ENCODE data around the gene UBE3C.

The UBE3C gene

DNA sequence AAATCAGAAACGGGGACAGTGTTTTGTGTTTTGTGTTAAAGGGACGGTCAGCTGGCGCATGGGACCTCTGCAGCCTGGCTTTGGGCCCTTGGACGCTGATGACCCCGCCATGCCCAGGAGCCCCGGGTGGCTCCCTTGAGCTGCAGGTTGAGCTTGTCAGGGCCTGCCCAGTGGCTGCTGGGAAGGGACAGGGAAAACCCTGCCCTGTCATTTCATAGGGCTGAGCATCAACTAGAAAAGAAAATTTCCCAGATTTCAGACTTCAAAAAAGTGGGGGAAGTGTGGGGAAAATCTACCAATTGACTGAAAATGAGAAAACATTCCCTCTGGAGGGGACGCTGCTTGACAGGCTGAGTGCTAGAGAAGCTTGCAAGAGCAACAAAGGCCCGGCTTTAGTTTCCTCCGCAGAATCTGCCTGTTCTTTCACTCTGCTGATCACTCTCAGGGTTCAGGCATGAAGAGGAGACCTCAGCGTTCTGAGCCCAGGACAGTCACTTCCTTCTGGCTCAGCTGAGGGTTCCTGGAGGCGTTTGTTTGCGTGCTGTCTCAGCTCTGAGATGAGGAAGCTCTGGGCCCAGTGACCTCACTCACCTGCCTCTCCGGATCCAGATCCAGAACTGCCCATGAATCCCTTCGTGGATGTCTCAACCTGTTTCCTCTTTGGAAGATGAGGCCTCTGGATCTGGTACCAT is 179.4 kb downstream of the UBE3C start:
- in situ Hi-C loops (cut with MboI; ENCODE audit: low sequenced_read_pairs), result no loop called here

Measured in HL-60/S4 treated with retinoic acid at 250 ng/mL for 4 days and 3 days (cell line).